ENCODE results near the gene EHMT1. TPM values are rescaled to one million over a fixed set of nuclear protein-coding genes. Genes with fewer than 3 reads are reported as not detected.

Gene EHMT1
- polyA plus RNA-seq, 3 donors from 2014 or later, result 14.1 to 62.7 (median 14.8) TPM

DNA sequence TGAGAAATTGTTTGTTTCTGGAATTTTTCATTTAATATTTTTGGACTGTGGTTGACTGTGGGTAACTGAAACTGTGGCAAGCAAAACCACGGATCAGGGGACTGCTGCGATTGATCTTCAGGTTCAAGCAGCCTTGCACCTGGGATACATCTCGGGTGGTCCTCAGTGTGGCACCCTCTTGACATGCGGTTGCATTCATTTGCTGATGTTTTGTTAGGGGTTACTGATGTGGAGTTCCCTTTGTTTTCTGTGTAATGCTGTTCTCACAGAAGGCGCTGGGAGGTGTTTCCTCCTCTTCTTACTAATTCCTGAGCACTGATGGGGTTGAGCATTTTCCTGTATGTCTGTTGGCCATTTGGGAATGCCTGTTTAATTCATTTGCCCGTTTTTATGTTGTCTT is 60.4 kb downstream of the EHMT1 start:
- Mint-ChIP-seq H3K4me3 (no peak overlapping the region), H3K9me3 (no peaks in the 10 kb centered on the region), H3K27ac (peak overlapping the region in 1 of 6 donors; percentile 43), H3K27me3 (ENCODE audit: low read depth in 3 of 3) (peaks cover 0 to 2% (median 0%) of the 10 kb centered on the region in 3 donors), H3K4me1 (peaks cover 46 to 78% of the 10 kb centered on the region in 2 donors), H3K36me3 (peaks cover 0 to 7% (median 4%) of the 10 kb centered on the region in 3 donors)
- no peak for DNase-seq

- no peak for DNase-seq
- peaks cover 0 to 7% (median 4%) of the 10 kb centered on the region in 3 donors for H3K36me3 Mint-ChIP-seq
- H3K27ac Mint-ChIP-seq, result peak overlapping the region in 3 of 6 donors; percentile 6 to 29 (median 12)
- H3K9me3 Mint-ChIP-seq, result no peaks in the 10 kb centered on the region
- H3K4me3 Mint-ChIP-seq, result no peak overlapping the region
- H3K4me1 Mint-ChIP-seq, result peaks cover 42 to 78% of the 10 kb centered on the region in 2 donors
- H3K27me3 Mint-ChIP-seq (ENCODE audit: low read depth in 3 of 3), result peaks cover 0 to 2% (median 0%) of the 10 kb centered on the region in 3 donors
Observed at GRCh38 chr9:137679695-137680305, 61.0 kb downstream of the EHMT1 start.

DNA sequence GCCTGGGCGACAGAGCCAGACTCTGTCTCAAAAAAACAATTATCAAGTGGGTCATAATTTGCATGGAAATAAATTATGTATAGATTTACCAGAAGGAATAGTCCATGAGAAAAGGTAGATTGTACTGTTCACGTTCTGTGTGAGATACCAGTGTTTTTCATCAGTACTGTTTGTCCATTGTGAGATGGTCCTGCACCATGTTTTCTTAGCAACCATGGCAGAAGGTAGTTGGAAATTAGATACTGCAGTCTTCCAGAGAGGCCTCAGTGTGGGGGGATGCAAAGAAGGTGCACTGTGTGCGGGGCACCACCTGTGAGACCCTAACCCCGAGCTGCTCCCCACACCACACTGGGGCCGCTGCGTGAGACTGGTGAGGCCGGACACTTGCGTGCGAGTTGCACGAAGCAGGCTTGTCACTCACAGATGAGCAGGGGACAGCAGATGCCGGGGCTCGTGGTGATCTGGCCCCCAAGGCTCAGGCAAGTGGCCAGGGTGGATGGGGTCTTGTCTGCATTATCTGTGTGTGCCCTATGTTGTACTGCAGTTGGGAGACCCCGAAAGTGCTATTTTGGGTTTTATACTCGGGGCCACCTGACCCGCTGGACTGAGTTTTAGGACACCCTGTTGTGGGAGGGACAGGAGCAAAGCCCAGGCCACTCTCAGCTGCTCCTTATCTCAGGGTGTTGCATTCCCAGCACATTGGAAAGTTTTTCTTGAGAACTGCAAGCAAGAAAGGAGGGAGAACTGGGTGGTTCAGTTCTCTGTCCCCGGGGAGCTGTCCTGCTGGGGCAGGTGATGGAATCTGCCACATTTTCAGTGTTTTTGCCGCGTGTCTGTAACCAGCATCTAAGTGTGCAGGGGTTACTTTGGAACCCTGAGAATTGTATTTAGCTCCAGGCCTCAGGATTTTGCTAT is 61.9 kb downstream of the EHMT1 start:
- Mint-ChIP-seq H3K9me3 (no peaks in the 10 kb centered on the region), H3K27me3 (ENCODE audit: low read depth in 3 of 3) (no peaks in the 10 kb centered on the region), H3K4me3 (no peak overlapping the region), H3K36me3 (peaks cover 0 to 7% (median 4%) of the 10 kb centered on the region in 3 donors), H3K4me1 (peaks cover 47 to 81% of the 10 kb centered on the region in 2 donors), H3K27ac (peak overlapping the region in 1 of 6 donors; percentile 35)
- no peak for DNase-seq

GRCh38 chr9:137682428-137683105 is 63.8 kb downstream of the EHMT1 start:
- peaks cover 57 to 92% of the 10 kb centered on the region in 2 donors for H3K4me1 Mint-ChIP-seq
- H3K27me3 Mint-ChIP-seq (ENCODE audit: low read depth in 3 of 3), result no peaks in the 10 kb centered on the region
- no peak for DNase-seq
- no peaks in the 10 kb centered on the region for H3K9me3 Mint-ChIP-seq
- no peak overlapping the region for H3K4me3 Mint-ChIP-seq
- peaks cover 0 to 7% (median 4%) of the 10 kb centered on the region in 3 donors for H3K36me3 Mint-ChIP-seq
- no peak overlapping the region for H3K27ac Mint-ChIP-seq

- Mint-ChIP-seq H3K27me3 (ENCODE audit: low read depth in 3 of 3) (no peaks in the 10 kb centered on the region), H3K4me3 (no peak overlapping the region), H3K9me3 (no peaks in the 10 kb centered on the region), H3K4me1 (peaks cover 56 to 88% of the 10 kb centered on the region in 2 donors), H3K27ac (no peak overlapping the region), H3K36me3 (peaks cover 0 to 5% (median 1%) of the 10 kb centered on the region in 3 donors)
- DNase-seq, result no peak
Observed at GRCh38 chr9:137683262-137683864, 64.6 kb downstream of the EHMT1 start.

DNA sequence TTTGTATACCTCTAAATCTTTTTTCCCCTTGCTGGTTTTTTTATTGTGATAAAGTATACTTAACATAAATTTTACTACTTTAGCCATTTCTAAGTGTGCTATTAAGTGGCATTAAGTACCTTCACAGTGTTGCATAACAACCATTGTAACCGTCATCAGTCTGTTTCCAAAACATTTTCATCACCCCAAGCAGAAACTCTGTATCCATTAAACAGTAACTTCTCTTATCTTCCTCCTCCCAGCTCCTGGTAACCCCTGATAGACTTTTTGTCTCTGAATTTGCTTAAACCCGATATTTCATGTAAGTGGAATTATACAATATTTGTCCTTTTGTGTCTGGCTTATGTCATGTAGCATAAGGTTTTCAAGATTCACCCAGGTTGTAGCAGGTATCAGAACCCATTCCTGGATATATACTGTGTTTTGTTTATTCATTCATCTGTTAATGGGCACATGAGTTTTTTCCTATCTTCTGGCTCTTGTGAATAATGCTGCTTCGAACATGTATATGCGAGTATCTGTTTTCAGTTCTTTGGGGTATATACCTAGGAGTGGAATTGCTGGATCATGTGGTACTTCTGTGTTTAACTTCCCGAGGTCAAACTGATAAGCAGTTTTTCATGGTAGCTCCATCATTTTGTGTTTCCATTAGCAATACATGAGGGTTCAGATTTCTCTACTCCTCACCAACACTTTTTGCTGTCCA is 66.4 kb downstream of the EHMT1 start:
- H3K27ac Mint-ChIP-seq, result peak overlapping the region in 1 of 6 donors; percentile 24
- no peak overlapping the region for H3K4me3 Mint-ChIP-seq
- no peak for DNase-seq
- peaks cover 0 to 4% (median 0%) of the 10 kb centered on the region in 3 donors for H3K36me3 Mint-ChIP-seq
- H3K4me1 Mint-ChIP-seq, result peaks cover 60 to 88% of the 10 kb centered on the region in 2 donors
- H3K27me3 Mint-ChIP-seq (ENCODE audit: low read depth in 3 of 3), result peaks cover 0 to 4% (median 0%) of the 10 kb centered on the region in 3 donors
- H3K9me3 Mint-ChIP-seq, result no peaks in the 10 kb centered on the region

GRCh38 chr9:137685741-137686420 is 67.1 kb downstream of the EHMT1 start:
- peaks cover 62 to 88% of the 10 kb centered on the region in 2 donors for H3K4me1 Mint-ChIP-seq
- no peak for DNase-seq
- no peak overlapping the region for H3K4me3 Mint-ChIP-seq
- H3K27me3 Mint-ChIP-seq (ENCODE audit: low read depth in 3 of 3), result peaks cover 0 to 4% (median 0%) of the 10 kb centered on the region in 3 donors
- no peaks in the 10 kb centered on the region for H3K9me3 Mint-ChIP-seq
- peak overlapping the region in 4 of 6 donors; percentile 4 to 67 (median 42) for H3K27ac Mint-ChIP-seq
- peaks cover 0 to 4% (median 0%) of the 10 kb centered on the region in 3 donors for H3K36me3 Mint-ChIP-seq

- H3K27ac Mint-ChIP-seq, result no peak overlapping the region
- no peaks in the 10 kb centered on the region for H3K9me3 Mint-ChIP-seq
- H3K27me3 Mint-ChIP-seq (ENCODE audit: low read depth in 3 of 3), result peaks cover 0 to 4% (median 0%) of the 10 kb centered on the region in 3 donors
- peaks cover 0 to 4% (median 0%) of the 10 kb centered on the region in 3 donors for H3K36me3 Mint-ChIP-seq
- no peak overlapping the region for H3K4me3 Mint-ChIP-seq
- DNase-seq, result no peak
- H3K4me1 Mint-ChIP-seq, result peaks cover 66 to 87% of the 10 kb centered on the region in 2 donors
Observed at GRCh38 chr9:137688261-137688660, 69.5 kb downstream of the EHMT1 start.

DNA sequence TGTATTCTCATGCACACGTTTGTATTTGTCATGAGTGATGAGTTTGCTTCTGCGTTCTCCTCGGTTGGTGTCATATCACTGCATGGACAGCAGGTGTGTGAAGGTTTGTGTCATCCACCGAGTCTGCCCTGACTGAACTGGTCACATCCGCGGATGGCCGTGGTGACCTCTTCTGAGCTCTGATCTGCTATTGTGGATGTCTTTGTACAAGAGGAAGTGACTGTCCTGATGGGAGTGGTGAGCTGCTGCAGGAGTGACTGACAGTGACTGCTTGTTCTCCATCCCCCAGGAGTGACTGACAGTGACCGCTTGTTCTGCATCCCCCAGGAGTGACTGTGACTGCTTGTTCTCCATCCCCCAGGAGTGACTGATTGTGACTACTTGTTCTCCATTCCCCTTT is 69.9 kb downstream of the EHMT1 start:
- H3K9me3 Mint-ChIP-seq, result no peaks in the 10 kb centered on the region
- peaks cover 65 to 83% of the 10 kb centered on the region in 2 donors for H3K4me1 Mint-ChIP-seq
- peaks cover 0 to 4% (median 0%) of the 10 kb centered on the region in 3 donors for H3K27me3 Mint-ChIP-seq (ENCODE audit: low read depth in 3 of 3)
- peak overlapping the region in 5 of 6 donors; percentile 4 to 68 (median 43) for H3K27ac Mint-ChIP-seq
- no peak overlapping the region for H3K4me3 Mint-ChIP-seq
- no peak for DNase-seq
- H3K36me3 Mint-ChIP-seq, result peaks cover 0 to 4% (median 0%) of the 10 kb centered on the region in 3 donors

- Mint-ChIP-seq H3K4me1 (peaks cover 73 to 79% of the 10 kb centered on the region in 2 donors), H3K4me3 (no peak overlapping the region), H3K36me3 (peaks cover 0 to 4% (median 0%) of the 10 kb centered on the region in 3 donors), H3K27me3 (ENCODE audit: low read depth in 3 of 3) (peaks cover 0 to 4% (median 0%) of the 10 kb centered on the region in 3 donors), H3K27ac (peak overlapping the region in 4 of 6 donors; percentile 0 to 70 (median 28)), H3K9me3 (no peaks in the 10 kb centered on the region)
- DNase-seq, result no peak
Observed at GRCh38 chr9:137689745-137690529, 71.1 kb downstream of the EHMT1 start.

DNA sequence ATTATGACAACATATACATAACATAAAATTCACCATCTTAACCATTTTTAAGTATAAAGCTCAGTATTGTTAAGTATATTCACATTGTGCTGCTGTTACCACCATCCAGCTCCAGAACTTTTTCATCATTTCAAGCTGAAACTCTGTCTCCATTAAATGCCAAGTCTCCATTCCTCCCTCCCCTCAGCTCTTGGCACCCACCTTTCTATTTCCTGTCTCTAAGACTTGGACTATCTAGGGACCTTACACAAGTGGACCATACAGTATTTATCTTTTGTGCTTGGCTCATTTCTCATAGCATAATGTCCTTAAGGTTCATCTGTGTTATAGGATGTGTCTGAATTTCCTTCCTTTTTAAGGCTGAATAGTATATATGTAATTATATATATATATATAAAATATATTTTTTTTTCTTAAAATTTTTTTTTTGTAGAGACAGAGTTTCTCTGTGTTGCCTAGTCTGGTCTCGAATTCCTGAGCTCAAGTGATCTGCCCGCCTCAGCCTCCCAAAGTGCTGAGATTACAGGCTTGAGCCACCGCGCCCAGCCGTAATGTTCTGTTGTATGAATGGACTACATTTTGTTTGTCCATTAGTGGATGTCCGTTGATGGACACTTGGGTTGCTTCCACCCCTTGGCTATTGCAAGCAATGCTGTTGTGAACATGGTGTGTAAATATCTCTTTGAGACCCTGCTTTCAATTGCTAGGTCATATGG is 72.3 kb downstream of the EHMT1 start:
- Mint-ChIP-seq H3K27ac (peak overlapping the region in 4 of 6 donors; percentile 30 to 71 (median 48)), H3K27me3 (ENCODE audit: low read depth in 3 of 3) (peaks cover 0 to 6% (median 0%) of the 10 kb centered on the region in 3 donors), H3K36me3 (peaks cover 0 to 4% (median 0%) of the 10 kb centered on the region in 3 donors), H3K4me1 (peaks cover 73 to 79% of the 10 kb centered on the region in 2 donors), H3K9me3 (no peaks in the 10 kb centered on the region), H3K4me3 (no peak overlapping the region)
- DNase-seq, result no peak
